PC-3 (cell line): Measurements from ENCODE around the gene TRABD2B.

Experiments
- EZH2 ChIP-seq: fragments of 300-600 bp; sonication (generic); IDR thresholded peaks from one replicate; pipeline ENCODE4 v1.6.1; 2017; ENCODE audit warnings: antibody characterized with exemption, mild to moderate bottlenecking, low read length; ENCODE audit not compliant: unreplicated experiment
- TF ChIP-seq, protein P1 (sequence below): fragments of 300-600 bp; sonication (generic); conservative IDR thresholded peaks from 2 replicates; pipeline ENCODE4 v1.5.1; 2017; ENCODE audit warnings: antibody characterized with exemption, low read depth, mild to moderate bottlenecking, low read length

DNA sequence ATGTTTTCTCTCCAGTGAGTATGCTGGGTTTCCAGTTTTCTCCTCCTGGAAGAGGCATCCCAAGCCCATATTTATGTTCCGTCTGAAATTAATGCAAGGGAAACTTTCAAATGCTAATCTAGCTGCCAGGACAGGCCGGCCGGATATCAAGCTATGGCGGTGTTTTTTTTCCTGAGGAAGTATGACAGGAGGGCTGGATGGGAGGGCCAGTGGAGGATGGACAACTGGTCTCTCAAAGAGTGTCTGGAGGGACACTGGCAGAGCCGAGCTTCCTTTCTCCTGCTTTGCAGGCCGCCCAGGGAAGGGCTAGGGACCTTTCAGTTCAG, 212.7 kb downstream of the TRABD2B start:
- no peak for TF ChIP-seq EZH2
- TF ChIP-seq, protein P1, sequence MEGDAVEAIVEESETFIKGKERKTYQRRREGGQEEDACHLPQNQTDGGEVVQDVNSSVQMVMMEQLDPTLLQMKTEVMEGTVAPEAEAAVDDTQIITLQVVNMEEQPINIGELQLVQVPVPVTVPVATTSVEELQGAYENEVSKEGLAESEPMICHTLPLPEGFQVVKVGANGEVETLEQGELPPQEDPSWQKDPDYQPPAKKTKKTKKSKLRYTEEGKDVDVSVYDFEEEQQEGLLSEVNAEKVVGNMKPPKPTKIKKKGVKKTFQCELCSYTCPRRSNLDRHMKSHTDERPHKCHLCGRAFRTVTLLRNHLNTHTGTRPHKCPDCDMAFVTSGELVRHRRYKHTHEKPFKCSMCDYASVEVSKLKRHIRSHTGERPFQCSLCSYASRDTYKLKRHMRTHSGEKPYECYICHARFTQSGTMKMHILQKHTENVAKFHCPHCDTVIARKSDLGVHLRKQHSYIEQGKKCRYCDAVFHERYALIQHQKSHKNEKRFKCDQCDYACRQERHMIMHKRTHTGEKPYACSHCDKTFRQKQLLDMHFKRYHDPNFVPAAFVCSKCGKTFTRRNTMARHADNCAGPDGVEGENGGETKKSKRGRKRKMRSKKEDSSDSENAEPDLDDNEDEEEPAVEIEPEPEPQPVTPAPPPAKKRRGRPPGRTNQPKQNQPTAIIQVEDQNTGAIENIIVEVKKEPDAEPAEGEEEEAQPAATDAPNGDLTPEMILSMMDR, result no peak
